NCI-H774 (cell line): ENCODE data around the gene NCKIPSD.

Experiments
- DNase-seq: peaks from one replicate; lab custom pipeline; 2025; lab: John Stamatoyannopoulos, UW

Gene NCKIPSD

DNA sequence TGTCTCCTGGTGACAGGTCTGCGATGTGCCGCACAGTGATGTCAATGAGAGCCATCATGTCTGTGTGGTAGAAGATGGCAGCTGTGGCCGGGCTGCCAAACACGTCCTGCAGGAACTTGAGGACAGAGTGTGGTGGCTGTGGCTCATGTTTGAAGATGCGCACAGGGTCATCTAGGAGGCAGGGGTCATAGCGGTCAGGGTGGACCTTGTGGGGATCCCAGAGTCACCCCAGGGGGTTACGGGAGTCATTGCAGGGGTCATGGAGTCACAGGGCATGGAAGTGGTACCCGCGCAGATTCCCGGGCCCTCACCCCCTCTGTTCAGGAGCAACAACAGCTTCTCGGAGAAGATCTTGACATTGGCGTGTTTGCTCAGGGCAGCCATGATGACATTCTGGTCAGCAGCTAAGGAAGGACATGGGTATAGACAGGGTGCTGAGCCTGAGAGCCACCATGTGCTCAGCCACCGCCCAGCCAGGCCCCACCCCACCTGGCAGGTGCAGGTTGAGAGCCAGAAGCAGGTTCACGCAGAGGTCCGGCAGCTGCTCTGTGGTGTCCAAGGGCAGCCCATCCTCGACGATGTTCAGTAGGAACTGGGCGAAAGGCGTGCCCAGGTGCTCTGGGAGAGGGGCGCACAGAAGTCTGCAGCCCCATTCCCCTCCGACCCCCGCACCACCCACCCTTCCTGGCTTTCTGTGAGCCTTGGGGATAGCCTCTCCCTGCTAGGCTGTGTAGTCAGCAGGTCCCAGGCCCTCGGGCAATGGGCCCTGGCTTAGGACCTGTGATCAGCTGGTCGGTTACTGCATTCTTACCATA is 6.9 kb downstream of the NCKIPSD start:
- no peak for DNase-seq

DNA sequence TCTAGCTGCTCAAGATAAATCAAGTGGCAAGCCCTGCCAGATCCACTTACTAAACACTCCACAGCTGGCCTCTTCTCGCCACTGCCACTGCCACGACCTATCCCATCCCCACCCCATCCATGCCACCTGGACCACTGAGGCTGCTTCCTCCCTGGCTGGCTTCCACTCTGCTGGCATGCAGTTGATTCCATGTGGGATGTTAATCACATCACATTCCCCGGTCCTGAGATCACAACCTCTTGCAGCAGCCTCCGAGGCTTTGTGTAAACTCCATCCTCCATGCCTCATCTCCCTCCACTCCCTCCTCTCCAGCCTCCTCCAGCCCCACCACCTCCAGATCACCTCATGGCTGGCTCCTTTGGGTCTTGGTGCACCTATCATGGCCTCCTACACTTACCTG is 7.7 kb downstream of the NCKIPSD start:
- no peak for DNase-seq

DNA sequence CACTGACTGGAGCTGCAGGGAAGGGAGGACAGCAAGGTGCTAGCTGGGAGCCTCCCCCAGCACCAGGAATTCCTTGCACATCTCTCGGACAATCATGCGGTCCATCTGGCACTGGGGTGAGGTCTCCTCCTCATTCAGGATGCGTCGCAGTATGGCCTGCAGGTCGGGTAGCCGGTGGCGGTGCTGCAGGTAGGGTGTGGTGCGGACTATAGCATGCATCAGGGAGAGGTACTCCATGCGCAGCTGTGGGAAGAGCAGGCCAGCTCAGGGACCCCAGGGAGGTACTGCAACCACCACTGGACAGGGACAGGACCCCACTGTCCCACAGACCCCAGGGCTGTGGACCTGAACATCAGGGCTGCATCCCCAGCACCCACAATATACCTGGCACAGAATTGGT is 11.2 kb downstream of the NCKIPSD start:
- no peak for DNase-seq

DNA sequence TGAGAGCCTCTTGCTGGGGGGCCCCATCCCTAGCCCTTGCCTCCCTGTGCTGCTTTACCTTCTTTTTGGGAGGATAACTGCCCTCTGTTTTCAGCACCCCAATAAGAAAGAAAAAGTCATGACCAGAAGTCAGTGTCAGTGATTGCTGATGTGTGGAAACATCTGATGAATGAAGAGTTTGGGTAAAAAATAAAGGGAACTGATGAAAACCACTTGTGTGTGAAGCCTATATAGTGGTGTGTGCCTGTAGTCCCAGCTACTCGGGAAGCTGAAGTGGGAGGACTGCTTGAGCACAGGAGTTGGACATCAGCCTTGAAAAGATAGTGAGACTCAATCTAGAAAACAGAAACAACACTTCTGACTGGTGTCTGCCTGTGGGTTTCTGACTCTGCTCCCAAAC is 13.2 kb downstream of the NCKIPSD start:
- DNase-seq = no peak

GRCh38 chr3:48664929-48665328 is 20.8 kb downstream of the NCKIPSD start:
- DNase-seq = no peak

- no peak for DNase-seq
Observed at GRCh38 chr3:48664313-48664644, 21.4 kb downstream of the NCKIPSD start.

DNA sequence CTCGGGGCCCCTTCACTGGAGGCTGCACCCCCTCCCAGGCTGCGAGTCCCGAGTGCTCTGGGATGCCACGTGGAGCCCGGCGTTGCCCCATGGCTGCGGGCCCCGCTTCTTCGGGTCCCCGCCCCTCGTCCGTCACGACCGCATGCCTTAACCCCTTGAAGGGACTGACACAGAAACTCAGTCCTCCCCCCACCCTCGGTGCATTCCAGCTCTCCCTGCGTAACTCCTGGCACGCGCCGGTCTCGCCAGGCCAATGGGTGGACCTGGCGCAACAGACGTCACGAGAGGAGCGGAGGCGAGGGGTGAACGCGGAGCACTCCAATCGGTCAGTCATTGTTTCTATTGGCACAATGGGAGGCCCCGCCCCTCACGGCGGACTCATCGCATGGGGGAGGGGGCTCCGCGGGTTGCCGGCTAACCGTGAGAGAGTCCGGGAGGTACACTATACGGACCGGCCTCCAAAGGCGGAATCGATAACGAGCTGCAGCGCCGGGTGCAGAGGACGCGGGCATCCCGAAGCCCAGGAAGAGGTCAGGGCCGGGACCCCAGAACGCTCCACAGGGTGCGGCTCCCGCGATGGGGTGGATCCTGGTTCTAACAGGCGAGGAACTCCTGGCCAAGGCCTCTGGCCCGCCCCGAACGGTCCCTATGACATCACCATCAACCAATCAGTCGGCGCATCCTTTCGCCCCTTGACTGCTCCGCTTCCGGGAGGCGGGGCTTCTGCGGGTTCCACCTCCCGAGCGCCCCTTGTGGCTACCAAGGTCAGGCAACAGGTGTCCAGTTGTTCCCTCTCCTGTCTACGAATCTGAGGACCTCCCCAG is 22.0 kb downstream of the NCKIPSD start:
- peak; percentile 89 for DNase-seq

DNA sequence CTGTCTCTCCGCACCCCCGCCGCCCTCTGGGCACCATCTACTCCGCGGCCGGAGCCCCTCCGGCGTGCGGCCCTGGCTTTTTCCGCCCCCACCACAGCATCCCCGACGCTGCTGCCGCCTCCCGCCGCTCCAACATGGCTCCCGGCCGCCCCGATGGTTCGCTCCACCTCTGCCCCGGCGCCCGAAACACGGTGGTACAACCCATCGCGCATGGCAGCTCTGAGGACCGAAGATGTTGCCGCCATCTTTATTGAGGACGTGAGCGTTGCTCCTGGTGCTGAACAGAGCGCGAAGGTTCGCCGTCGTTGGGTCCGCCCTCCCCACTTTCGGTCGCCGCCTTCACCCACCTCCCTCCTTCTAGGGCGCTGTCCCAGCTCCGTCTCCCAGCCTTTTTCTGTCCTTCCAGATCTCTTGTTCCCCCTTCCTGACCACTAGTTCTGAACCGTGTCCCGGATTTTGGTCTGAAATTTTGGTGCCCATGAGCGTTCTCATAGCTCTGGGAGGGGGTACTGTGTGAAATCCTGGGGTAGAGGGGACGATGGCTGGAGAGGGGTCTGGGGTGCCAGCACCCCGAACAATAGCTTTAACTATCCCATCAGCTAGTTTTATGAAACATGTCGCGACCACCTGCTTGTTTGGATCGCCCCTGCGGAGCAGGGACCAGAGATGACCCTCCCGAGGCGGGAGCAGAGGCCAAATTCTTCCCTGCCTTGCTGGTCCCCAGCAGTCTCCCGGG is 22.8 kb downstream of the NCKIPSD start, which contains the start of gene CELSR3:
Gene CELSR3, minus strand, starts transcription at position 134 of the 736 bp plus-strand sequence. CDS start 252 bp downstream, outside the sequence.
- peak; percentile 70 for DNase-seq

DNA sequence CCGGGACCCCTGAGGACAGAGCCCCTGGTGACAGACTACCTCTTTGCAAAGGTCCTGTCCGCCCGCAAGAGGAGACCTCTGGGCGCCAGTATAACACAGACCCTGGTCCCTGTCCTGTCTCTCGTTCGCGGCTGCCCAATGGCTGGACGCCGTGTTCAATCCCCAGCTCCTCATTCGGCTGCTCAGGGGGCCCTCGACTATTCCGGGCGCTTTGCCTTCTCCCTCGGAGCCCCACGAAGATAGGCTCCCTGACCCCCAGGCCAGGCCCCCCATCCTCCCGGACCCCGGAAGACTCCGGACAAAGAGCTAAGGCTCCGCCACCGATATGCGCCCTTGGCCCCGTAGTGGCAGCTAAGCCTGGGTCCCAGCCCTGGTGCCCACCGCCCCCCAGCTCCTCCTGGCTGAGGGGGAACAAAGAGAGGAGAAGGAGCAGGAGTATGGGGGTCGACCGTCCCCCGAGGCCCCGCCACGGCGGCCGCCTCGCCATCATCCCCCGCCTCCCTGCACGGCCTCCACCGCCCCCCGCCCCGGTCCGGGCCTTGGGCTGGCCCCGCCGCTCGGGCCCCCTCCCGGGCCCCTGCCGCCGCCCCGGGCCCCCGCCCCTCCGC is 23.5 kb downstream of the NCKIPSD start:
- DNase-seq = no peak

GRCh38 chr3:48661501-48662144 is 24.1 kb downstream of the NCKIPSD start:
- no peak for DNase-seq

GRCh38 chr3:48660800-48661400 is 24.8 kb downstream of the NCKIPSD start:
- DNase-seq = no peak

DNA sequence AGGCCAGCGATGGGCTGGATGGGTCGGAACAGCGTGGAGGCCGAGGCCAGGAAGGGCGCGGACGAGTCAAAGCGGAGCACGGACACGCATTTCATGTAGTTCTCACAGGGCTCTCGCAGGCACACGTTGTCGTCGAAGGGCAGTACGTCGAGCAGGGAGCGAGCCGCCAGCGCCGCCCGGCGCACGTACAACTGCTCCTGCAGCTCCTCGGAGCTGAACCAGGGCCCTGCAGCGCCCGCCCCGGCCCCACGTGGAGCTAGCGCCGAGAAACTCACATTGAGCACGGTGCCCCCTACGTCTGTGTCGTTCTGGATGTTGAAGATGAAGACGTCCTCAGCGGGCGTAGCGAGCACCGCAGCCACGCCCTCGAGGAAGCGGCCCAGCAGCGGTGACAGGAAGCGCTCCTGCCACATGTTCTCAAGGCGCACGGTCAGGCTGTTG is 28.9 kb downstream of the NCKIPSD start:
- no peak for DNase-seq

DNA sequence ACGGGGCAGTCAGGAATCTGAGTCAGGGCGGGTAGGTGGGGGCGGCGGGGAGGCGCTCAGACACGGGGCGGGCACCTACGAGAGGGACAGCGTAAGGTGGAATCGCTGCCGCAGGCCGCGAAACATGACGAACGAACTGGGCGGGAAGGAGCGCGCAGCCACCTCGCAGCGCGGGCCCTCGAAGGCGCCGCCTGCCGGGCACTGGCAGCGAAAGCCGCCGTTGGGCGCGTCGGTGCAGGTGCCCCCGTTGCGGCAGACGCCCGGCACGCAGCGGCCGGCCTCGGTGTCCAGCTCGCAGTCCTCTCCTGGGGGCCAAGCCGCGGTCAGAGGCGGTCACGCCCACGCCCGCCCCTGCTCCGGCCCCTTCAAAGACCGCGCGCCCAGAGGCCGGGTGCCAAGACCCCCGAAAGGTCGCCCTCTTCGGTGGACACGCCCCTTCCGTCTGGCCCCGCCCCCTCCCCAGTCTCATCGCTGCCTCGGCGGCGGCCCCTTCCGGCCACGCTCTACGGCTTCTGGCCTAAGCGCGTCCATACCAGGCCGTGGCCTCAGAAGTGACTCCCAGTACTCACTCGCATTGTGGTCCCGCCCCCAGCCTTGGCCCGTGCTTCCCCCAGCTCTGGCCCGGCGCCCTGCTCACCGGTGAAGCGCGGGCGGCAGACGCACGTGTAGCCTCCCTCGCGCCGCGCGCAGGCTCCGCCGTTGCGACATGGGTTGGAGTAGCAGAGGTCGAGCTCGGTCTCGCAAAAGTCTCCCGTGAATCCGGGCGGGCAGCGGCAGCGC is 29.5 kb downstream of the NCKIPSD start:
- DNase-seq = no peak

DNA sequence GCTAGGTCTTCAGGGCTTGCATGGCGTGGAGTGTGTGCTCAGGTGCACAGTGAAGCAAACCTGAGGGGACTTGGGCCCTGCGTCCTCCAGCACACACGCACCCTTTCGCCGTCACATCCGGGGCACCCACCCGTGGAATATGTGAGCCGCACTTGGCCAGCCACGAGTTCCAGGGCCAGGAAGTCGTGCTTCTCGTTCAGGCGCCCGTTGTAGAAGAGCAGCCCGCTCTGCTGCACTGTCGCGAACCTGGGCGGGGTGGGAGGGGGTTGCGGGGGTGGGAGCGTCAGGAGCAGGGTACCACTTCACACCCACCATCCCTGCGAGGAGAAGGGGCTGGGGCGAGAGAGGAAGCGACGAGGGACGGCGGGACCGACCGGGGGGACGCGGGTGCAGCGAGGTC is 30.1 kb downstream of the NCKIPSD start:
- DNase-seq = no peak

DNA sequence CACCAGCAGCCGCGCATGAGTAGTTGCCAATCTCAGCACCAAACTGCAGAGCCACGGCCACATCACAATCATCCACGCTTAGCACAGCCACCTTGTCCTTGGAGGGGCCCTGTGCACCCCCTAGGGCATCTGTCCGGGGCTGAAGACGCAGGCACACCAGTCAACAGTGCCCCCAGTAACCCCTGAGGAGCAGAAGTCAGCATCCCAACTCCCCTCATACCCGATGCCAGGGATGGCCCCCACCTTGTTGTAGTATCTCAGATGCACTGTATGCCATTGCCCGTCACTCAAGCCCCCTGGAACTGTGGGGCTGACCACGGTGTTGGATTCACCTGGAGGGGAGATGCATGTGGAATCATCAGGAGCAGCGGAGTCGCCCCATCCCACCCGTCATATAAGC is 30.7 kb downstream of the NCKIPSD start:
- no peak for DNase-seq

GRCh38 chr3:48652923-48653715 is 32.6 kb downstream of the NCKIPSD start:
- no peak for DNase-seq

DNA sequence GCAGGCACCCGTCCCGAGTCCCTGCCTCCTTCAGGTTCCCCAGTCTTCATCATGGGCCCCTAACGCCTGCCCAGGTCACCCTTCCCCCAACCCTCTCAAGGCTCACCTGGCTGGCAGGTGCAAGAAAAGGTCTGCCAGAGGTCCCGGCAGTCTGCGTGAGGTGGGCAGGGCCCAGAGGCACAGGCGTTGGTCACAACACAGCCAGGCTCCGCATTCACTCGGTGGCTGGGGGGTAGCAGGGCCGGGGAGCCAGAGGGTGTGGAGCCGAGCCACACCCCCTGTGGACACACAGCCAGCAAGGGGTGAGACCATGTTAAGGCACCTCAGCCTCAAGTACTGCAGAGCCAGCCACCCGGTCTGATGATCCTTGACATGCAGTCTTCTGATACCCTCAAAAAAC is 33.9 kb downstream of the NCKIPSD start:
- no peak for DNase-seq

DNA sequence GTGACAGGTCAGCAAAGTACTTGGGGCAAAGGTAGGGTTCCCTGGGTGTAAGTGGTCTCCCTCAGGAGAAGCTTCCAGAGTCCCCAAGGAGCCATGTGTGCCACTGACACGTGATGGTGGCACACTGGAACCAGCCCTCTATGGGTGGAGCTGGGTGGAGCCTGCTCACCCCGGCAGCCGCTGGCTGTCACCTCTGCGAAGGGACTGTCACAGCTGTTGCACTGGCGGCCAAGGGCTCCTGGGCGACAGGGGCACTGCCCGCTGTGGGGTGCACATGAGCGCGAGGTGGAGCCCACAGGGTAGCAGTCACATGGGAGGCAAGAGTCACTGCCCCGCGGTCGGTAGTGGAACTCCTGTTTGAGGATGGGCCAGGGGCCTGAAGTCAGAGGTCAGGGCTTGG is 35.0 kb downstream of the NCKIPSD start:
- DNase-seq = no peak

- no peak for DNase-seq
Observed at GRCh38 chr3:48648188-48648850, 37.4 kb downstream of the NCKIPSD start.
